NCI-H128 (cell line): ENCODE data around the gene INTS4.
"Not testable (repeated sequence)": the region's sequence is repeated elsewhere in the genome, so short reads cannot be mapped to it uniquely, and the experiment has no call there.

Experiments
- DNase-seq: peaks from one replicate; lab custom pipeline; 2025; ENCODE audit not compliant: unreplicated experiment; lab: John Stamatoyannopoulos, UW

The INTS4 gene

DNA sequence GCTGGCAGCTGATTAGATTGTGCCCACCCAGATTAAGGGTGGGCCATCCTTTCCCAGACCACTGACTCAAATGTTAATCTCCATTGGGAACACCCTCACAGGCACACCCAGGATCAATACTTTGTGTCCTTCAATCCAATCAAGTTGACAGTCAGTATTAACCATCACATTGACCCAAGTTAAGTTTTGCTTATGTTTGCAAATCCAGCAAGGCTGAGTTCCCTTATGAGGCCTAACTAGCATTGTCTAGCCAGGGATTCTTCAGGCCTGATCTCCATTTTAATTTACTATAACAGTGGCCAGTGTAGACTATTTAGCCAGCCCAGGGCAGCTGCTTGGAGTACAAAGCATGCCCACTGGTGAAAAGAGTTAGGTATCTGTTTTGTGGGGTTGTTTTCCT is 30.9 kb upstream of the INTS4 start:
- DNase-seq, result no peak

DNA sequence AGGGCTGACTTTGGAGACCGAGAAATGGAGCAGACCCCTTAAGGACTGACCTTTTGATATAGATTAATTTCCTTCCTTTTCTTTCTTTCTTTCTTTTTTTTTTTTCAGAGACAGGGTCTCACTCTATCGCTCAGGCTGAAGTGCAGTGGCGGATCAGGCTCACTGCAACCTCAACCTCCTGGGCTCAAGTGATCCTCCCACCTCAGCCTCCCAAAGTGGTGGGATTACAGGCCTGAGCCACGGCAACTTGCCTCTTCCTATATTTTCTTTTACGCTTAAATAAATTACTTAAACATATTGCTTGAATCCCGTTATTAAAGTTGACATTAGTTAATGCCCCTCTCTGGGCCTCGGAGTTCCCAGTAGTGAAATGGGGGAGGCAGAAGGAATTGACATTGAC is 29.0 kb upstream of the INTS4 start:
- no peak for DNase-seq

DNA sequence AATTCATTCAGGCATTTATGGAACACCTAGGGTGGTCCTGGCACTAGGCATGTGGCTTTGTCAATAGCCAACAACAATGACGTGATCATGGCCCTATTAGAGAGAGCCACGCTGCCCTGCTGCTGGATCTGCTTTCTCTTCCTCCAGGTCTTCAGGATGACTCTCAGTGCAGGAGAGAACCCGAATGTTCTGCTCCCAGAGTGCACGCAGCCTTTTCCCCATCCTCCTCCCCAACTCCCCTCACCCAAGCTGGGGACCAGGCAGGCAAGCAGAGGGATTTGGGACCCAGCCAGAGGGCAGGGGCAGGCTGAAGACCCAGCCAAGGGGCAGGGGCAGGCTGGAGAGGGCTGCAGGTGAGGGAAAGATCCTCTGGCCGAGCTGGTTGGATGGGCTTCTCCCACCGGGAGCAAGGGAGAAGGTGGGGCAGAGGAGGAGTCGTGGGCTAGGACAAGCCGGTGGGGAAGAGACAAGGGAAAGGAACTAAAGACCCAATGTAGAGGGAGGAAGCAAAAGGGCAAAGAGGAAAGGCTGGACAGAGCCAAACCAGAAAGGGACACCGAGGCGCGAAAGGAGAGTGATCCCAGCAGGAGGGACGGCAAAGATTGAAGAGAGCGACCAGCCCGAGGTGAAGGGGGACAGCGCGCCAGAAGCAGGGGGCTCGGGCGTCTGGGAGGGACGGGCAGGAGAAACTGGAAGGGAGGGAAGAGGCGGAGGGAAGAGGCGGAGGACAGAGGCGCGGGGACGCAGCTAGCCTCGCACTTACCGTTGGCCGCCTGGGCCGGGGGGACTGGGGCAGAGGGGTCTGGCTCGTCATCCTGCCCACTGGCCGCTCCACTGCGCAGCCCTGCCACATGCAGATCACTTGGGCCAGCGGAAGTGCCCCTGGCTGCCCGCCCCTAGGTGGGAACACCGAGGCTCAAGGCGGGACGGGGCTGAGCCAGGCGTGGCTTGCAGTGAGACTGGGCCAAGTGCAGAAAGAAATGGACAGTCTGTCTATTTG is 28.2 kb upstream of the INTS4 start, which contains the start of gene KCTD14:
Gene KCTD14 (minus strand): TSS at position 880 of the 1,000 bp plus-strand sequence. CDS start 27 bp downstream, at position 853.
- peak; percentile 28 for DNase-seq

DNA sequence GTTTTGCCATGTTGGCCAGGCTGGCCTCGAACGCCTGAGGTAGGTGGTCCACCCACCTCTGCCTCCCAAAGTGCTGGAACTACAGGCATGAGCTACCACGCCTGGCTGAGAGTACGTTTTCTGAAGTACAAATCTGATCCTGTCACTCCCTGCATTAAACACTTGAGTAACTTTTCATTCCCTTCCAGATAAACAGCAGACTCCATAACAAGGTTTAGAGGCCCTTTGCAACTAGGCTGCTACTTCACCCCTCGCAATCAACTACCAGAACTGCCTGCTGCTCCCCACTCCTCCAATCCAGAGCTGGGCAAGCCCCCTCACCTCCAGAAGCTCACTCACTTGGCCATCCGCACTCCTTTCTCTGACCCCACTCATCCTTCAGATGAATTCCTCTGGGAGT is 27.1 kb upstream of the INTS4 start:
- DNase-seq, result no peak

DNA sequence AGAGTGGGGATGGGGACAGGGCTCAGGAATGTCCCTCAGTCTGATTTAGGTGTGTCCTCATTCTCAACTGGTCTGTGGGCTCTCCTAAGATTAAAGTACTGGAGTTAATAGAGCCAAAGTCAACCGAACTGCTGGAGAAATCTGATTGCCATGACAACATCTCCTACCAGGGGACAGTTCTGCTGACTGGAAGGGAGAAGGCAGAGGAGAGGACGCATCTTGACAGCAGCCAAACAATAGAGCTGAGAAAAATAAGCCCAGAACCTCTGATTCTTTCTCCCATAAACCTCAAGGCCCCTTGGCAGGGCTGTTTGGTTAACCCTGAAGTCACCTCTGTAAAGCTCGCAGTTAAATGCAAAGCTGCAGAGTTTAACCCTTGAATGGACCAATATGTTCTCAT is 25.8 kb upstream of the INTS4 start:
- DNase-seq, result no peak

DNA sequence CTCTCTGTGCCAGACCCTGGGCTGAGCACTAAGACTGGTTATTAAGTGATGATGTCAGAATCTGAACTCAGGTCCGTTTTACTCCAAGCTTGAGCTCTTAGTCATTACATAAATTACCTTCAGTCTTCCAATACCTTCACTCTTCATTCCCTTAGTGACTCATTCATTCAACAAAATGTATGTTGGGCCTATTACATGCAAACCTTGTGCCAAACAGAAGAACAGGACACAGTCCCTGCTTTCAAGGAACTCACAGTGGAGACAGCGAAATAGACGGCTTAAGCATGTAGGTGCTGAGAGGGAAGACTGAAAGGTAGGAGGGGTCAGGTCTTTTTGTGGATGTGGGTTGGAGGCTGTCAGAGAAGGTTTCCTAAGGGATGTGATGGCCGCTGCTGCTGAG is 25.3 kb upstream of the INTS4 start:
- DNase-seq, result no peak

DNA sequence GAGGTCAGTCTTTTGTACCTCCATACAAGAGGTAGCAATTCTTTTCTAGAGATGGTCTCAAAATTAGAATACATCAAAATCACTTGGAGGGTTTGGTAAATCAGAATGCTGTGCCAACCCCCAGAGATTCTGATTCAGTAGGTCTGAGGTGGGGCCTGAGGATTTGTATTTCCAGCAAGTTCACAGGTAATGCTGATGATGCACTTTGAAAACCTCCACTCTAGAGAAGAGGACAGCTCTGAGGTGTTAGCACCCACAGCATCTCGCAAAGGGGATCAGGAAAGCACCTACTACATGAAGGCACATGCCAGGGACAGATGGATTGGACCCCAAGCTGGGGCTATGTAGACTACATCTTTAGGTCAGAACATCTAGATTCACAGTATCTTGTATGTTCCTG is 21.4 kb upstream of the INTS4 start:
- no peak for DNase-seq

DNA sequence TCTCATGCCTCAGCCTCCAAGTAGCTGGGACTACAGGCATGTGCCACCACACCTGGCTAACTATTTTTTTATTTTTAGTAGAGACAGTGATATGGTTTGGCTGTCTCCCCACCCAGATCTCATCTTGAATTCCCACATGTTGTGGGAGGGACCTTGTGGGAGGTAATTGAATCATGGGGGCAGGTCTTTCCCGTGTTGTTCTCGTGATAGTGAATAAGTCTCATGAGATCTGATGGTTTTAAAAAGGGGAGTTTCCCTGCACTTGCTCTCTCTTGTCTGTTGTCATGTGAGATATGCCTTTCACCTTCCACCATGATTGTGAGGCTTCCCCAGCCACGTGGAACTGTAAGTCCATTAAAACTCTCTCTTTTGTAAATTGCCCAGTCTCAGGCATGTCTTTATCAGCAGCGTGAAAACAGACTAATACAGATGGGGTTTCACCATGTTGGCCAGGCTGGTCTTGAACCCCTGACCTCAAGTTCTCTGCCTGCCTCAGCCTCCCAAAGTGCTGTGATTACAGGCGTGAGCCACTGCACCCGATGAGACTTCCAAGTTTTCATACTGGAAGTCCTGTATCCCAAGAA is 20.6 kb upstream of the INTS4 start:
- not testable (repeated sequence) for DNase-seq

DNA sequence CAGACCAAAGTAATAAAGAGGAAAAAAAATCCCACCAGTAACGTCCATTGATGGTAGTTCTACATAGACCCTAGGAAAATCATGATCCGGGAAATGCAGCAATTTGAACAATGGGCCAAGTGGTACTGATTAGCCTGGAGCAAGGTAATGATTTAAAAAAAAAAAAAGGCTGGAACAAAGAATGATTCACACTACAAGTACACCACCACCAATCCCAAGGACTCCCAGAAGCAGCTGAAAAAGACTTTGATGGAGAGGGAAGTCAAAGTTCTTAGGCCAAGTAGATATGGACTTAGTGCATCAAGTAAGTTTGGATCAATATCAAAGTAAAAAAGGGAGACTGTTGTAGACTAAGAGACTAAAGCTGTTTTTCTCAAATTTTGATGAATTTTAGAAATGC is 16.8 kb upstream of the INTS4 start:
- no peak for DNase-seq

DNA sequence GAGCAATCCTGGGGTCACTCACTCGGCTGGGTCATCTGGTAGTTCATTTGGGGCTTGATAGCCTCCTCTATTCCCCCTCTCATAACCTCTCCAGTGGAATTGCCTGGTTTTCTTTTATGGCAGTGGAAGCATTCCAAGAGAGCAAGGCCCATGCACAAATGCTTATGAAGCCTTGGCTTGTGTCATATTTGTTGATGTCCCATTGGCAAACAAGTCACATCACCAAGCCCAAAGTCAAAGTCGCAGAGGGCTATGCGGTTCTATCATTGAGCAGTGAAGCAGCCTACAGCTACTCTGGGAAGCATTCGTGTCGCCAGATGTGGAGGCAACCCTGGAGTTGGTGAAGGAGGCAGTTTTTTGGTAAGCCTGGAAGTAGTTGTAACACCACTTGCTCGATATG is 16.3 kb upstream of the INTS4 start:
- no peak for DNase-seq

DNA sequence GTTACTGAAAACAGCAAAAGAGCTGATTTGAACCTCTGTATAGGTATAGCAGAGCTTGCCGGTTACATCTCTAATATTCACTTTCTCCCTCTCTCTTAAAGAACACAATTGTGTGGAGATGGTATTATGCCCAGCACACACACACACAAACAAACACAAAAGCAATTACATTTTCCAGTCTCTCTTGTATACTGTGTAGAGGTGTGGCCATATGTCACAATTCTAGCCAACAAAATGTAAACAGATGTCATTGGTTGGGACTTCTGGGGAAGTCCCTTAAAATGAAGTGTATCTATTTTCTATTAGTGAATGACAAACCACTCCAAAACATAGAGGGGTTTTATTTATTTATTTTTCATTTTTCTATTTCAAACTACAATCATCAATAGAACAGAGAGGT is 15.8 kb upstream of the INTS4 start:
- DNase-seq, result no peak

DNA sequence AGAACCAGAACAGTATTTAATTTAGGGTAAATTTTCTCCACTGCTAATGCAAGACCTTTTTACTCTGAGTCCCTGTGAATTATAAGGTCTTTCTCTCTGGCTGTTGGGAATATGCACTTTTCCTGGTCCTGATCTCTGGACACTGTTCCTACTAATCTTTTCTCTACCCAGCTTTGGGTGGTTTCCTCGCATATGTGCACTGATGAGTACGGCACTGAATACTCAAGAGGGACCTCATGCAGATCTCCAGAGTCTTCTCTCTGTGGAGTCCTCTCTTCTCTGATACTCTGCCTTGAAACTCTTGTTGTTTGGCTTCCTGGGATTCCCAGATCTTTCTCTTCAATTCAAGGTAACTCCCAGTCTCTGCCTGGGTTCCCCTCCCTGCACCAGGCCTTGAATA is 14.6 kb upstream of the INTS4 start:
- no peak for DNase-seq

DNA sequence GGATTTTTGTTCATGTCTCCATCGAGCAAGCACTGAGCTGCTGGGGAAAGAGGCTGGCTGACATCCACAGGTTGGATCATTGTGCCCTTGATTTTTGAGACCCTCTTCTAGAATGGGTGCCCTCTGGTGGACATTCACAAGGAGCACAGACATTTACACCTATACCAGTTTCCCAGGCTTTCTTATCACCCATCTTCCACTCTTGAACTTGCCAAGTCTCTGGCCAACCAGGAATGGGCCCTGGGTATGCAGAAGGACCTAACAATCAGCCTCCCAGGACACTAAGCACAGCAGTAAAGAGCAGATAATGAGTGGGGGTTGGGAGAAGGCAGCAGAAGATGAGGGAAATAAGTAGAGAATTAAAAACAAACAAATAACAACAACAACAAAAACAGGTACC is 5.7 kb upstream of the INTS4 start:
- DNase-seq, result peak; percentile 90

DNA sequence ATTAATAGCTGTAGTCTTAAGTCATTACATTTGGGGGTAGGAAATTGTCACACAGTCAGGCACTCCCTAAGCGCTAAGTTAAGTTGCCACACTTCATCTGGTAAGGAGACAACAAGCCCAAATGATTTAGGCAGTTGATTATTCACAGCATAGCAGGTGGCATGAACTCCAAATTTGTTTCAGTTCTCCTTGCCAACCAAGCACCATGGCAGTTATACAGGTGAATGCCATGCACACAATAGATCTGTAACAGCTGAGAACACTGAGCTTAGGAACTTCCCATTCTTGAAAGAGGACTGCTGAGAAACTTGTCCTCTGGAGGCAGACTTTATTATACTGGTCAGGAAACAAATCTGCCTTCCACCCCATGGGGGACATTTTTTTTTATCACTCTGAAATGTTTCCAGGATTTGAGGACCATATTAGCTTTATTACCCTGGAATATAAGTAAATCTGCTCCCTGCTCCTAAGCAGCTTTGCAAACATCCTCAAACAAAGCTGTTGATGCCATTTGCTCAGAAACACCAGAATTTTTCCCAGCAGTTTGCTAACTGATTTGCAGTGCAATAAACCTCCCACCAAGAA is 5.1 kb upstream of the INTS4 start:
- DNase-seq, result peak; percentile 38

DNA sequence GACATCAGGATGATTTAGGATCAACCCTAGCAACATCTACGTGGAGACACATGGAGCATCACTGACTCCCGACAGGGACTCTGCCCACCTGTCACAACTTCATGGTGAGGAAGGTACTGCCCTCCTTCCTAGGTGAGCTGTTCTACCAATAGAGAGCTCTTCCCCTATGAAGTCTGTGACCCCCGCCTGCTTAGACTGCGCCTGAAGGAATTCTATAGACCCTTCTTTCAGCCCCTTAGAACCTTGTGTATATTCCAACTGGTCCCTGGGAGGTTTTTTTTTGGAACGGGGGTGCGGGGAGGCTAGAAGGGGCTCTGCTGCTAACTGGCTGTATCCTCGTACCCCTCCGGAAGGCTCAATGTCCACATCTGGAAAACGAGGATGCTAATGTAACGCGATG is 566 bp downstream of the INTS4 start:
- DNase-seq, result no peak

DNA sequence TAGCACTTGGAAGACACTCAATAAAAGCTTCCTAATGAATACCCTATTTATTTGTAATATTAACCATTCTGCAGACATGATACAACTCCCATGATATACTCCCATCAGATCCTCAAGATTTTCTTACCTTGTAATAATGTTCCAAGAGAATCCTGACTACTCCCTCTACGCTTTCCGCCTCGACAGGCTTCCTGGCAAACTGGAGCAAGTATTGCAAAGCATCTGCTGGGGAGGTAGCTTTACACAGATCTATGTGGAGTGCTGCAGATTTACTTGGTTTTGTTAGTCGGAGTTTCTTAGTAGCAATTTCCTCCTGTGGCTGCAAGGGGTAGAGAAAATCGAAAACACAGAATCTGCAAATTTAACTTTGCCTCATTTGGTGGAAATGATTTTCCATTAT is 3.5 kb downstream of the INTS4 start:
- no peak for DNase-seq

DNA sequence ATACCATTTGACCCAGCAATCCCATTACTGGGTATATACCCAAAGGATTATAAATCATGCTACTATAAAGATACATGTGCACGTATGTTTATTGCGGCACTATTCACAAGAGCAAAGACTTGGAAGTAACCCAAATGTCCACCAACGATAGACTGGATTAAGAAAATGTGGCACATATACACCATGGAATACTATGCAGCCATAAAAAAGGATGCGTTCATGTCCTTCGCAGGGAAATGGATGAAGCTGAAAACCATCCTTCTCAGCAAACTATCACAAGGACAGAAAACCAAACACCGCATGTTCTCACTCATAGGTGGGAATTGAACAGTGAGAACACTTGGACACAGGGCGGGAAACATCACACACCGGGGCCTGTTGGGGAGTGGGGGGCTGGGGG is 8.0 kb downstream of the INTS4 start:
- not testable (repeated sequence) for DNase-seq

DNA sequence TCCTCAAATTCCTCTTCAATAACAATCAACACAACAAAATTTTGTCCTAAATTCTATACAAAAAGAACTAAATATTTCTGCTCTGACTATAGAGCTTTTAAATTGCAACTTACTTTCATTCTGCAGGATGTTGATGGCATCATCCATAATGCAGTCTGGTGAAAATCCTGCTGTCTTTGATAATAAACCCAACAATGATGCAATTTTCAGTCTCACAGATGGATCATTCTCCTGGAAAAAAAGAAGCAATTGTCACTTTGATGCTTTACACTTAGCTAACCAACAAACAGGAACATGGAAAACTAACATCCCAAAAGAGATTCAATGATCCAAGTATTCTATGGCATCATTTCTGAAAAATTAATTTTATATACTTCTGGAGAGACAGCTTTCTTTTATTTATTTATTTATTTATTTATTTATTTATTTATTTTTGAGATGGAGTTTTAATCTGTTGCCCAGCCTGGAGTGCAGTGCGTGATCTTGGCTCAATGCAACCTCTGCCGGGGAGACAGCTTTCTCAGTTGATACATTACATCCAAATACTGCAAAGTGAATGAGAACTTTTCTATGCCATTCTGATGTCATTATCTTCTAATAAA is 13.0 kb downstream of the INTS4 start:
- DNase-seq, result no peak

DNA sequence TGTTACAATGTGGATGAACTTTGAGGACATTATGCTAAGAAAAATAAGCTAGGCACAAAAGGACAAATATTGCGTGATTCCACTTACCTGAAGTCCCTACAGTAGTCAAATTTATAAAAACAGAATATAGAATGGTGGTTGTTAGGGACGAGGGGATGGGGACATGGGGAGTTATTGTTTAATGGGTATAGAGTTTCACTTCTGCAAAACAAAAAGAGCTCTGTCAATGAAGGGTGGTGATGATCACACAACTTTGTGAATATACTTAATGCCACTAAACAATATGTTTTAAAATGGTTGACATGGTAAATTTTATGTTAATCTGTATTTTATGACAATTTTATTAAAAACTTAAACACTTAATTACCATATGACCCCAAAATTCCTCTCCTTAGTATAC is 26.1 kb downstream of the INTS4 start:
- DNase-seq, result no peak

DNA sequence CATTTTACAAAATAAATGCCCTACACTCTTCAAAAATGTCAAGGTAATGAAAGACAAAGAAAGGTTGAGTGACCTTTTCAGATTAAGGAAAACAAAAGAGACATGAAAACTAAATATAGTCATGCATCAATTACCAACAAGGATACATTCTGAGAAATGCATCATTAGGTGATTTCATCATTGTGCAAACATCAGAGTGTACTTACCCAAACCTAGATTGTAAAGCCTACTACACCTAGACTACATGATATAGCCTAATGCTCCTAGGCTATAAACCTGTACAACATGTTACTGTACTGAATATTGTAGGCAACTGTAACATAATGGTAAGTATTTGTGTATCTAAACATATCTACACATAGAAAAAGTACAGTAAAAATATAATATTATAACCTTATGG is 26.7 kb downstream of the INTS4 start:
- no peak for DNase-seq

DNA sequence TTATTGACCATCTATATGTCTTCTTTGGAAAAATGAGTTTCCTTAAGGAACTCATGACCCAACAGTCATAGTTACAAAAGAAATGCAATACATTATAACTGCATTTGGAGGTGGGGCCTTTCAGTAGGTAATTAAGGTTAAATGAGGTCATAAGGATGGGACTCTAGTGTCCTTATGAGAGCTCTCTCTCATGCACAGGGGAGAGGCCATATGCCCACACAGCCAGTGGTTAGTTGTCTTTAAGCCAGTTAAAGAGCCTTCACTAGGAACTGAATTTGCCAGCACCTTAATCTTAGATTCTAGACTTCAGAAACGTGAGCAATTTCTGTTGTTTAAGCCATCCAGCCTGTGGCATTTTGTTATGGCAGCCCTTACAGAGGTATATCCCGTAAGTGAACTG is 27.3 kb downstream of the INTS4 start:
- DNase-seq, result no peak

DNA sequence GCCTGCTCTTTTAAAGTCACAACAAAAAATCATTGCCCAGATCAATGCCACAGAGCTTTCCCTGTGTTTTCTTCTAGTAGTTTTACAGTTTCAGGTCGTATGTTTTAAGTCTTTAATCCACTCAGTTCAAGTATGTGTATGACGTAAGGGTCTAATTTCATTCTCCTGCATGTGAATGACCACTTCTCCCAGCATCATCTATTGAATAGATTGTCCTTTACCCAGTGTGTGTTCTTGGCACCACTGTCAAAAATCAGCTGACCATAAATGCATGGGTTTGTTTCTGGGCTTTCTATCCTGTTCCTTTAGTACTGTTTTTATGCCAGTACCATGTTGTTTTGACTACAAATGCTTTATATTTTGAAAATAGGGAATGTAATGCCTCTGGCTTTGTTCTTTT is 28.1 kb downstream of the INTS4 start:
- no peak for DNase-seq
